Breast epithelium (tissue), 3 donors: Measurements from ENCODE around the gene SKOR1.

Experiments used
- CTCF ChIP-seq, 3 donors: fragments of 450-650 bp; IDR thresholded peaks; one replicate each; pipeline ENCODE4 v1.5.1; 2016 to 2017; ENCODE audit warnings: antibody characterized with exemption in 3 of 3, mild to moderate bottlenecking in 3 of 3, moderate library complexity in 3 of 3
- POLR2A ChIP-seq: fragments of 450-650 bp; IDR thresholded peaks from one replicate; pipeline ENCODE4 v1.6.1; 2016; ENCODE audit warnings: antibody characterized with exemption, mild to moderate bottlenecking, moderate library complexity

- TF ChIP-seq CTCF (IDR thresholded peaks at IDR 0.05) (no peak), POLR2A (no peak)
Measured at GRCh38 chr15:67805008-67805665, 20.2 kb upstream of the SKOR1 start.
